SHP77 (cell line): ENCODE results near the gene CMTM8.

ENCODE experiments used
- DNase-seq, 2 experiments: peaks; one replicate each; lab custom pipeline; 2025; lab: John Stamatoyannopoulos, UW

Gene CMTM8

DNA sequence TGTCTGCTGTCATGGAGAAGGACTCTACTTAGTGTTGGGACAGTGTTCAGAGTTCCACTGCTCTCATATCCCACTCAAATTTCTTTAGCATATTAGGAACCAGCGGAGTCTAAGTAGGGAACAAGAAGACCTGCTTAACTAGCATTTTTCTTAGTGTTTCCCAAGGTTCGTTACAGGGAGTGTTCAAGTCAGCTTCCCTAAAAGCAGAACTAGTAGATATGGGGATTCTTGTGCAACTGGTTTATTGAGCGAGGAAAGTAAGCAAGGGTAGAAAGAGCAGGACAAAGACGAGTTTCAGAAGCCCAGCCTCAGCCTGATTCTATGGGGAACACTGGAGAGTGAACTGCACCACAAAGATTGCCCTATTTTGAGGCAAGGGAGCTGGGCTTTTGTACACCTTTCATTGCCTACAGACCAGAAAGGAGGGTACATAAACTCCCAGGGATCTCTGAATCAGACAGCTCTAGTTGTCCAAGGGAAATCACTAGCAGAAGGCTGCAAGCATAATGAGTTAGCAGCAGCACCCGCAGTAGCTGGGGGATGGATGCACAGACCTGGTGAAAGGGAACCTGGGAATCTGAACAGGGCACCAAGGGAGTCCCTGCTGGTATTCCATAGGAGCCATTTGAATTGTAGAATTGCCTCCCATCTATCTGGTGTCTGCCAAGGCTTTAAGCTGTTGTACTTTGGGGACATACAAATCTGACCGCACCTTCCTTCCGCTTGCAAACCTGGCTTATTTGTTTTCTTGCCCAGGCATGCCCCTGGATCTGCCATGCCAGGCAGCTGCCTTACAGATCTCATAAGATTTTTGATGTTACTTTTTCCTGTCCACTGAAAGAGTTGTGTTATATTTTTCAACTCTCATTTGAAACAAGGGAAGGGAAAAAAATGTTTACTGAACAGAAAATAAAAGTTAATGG, 168.3 kb downstream of the CMTM8 start:
- peak; percentile 59 to 66 for DNase-seq

DNA sequence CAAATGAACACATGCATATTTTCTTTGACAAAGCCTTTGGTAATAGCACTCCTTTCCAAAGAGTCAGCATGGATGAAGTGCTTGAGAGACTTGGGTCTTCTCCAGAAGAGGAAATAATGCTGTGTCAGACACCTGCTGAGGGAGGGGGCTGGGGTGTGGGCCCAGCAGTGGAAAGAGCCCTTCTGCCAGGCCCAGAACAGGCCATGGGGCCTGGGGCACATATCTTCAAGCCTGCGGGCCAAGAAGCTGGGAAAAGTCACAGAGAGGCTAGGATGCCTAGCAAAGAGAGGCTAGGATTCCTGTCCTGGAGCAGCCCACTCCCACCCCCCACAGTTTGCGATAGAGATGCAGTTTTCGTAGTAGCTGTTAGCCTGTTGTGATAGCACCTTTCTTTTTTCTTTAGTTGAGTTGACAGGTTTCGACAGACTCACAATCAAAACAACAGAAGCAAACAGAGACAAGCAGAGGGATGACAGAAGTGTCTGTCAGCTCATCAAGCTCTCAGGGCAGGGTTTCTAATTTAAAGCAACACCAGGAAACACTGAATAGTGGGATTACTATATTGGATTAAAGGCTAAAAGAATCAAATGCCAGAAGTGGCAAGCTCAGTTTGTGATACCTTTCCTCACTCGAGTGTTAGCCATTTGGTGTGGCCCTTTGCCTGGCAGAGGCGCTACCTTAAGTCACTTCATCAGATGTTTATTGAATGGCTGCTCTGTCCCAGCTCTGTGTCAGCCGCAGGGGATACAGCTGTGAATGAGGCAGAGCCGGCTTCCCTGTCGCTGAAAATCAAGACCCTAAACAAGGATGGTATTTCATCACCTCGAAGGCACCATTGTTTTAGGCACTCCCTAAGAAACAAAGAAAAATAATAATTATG, 172.1 kb downstream of the CMTM8 start:
- no peak for DNase-seq

DNA sequence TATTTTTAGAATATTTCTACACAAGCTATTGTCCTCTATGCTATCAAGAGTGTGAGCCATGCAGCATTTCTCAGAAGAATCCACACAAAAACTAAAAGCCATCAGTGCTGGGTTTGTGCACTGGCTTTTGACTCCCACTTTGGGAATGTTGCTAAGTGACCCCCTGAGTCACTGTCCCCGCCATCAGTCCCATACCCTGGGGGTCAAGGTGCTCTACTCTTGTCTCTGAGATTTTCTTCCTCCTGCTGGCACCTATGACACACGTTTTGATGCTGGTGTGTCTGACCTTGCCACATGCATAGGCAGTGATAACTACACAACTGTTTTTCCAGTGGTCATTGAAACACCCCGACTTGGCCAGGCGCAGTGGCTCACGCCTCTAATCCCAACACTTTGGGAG, 173.0 kb downstream of the CMTM8 start:
- DNase-seq = no peak

DNA sequence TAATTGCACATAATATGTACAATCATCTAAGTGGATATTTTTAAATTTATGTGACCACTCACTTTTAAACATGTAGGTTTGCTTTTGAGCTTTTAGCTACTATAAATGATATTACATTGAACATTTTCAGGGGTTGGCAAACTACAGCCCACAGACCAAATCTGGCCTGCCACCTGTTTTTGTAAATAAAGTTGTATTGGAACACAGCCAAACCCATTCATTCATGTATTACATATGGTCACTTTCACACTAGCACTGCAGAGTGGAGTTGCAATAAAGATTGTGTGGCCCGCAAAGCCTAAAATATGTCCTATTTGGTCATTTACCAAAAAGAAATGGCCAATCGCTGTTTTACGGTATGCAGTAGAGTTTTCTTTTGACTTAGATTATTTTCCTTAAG, 174.4 kb downstream of the CMTM8 start:
- DNase-seq = peak in 1 of 2 experiments; percentile 8

DNA sequence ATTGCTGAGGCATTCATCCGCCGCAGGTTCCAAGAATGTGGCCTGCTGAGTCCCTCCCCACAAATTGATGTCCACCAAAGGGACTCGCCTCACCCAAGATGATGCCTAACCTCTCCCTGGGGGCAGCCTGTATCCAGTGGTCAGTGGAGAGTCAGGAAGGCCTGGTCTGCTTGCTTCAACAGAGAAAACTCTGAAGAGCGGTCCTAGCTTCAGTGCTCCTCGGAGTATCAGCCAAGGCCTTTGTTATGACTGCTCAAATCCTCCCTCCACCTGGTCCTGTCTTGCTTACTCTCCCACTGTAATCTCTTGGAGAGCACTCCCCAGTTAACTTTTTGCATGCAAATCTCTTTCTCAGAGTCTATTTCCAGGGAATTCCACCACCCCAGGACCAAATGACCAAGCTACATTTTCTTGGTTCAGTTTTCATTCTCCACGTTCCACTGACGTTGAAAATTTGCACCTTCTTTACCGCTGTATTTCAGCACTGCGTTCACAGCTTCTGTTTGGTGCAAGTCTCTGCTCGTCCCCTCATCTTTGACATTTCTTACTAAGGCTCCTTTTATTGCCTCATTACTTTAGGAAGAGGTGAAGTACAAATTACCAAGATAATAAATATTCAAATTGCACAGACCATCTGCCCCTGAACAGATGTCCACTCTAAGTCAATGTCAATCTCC, 175.5 kb downstream of the CMTM8 start:
- DNase-seq = no peak

DNA sequence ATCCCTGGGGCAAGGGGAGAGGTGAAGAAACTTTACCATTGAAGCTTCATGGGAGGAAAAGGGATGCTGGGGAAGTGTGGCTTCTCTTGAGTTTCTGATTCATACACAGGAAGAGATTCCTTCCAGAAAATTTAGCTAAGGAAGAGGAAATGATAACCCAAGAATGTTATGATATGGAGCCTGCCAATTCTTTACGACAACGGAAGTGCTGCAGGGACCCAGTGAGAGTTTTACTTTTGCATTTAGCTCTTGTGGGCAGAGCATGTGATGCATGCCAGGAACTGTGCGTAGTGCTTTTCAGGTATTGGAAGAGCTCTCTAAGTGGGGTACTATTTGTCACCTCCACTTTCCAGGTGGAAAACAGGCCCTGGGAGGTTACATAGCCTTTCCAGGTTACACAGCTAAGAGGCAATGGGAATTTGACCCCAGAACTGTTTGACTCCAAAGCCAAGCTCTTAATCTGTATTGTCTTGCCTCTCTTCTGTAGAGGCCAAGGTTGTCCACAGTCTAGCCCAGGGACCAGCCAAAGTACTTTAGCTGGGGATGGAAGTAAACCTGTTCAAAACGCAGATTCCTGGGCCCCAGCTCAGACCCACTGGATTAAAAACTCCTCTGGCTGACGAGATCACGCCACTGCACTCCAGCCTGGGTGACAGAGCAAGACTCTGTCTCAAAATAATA, 176.2 kb downstream of the CMTM8 start:
- DNase-seq = no peak

DNA sequence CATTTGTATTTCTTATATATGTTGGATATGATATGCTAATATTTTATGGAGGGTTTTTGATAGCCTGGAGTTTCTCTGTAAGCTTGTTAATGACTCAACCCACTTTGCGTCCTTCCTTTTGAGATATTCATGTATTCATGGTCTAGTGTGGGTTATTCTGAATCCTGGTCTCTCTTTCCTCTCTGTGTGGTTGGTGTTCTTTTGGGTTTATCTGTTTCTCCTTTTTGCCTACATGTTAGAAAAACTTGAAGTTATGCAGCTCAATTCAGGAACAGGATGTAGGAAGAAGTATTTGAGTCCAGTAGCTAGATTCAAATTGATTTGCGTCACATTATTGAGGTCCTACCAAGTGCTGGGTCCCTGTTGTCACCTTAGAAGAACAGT, 181.3 kb downstream of the CMTM8 start:
- DNase-seq = no peak
